Activated T-helper 1 cell treated with anti-CD3 and anti-CD28 coated beads, Interleukin-2, amount 50 U/mL, for 16 hours (primary cell): ENCODE measurements around the gene PLA2G4E.

Source experiments
- DNase-seq, 2 donors: peaks; one replicate each; pipeline ENCODE4 v3.0.0-alpha.2; 2020; ENCODE audit warnings: low read depth in 1 of 2, low spot score in 1 of 2

PLA2G4E gene

DNA sequence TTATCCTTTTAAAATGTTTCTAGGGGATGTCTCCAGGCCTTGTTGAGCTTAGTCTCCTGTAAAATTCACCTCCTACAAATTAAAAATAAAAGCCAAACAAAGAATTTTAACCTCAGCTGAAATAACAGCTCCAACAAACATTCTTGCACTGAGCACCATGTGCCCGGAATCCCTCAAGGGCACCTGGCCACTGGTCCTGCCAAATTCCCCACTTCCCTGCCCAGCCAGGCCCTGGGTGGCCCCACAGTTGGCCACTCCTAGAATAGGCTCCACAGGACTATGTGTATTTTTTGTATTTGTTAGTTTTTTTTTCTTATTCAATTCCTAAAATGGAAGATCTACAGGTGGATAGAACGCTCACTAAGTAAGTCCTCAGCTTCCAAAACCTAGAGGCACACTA lies 33.1 kb upstream of the PLA2G4E start:
- DNase-seq, result no peak

DNA sequence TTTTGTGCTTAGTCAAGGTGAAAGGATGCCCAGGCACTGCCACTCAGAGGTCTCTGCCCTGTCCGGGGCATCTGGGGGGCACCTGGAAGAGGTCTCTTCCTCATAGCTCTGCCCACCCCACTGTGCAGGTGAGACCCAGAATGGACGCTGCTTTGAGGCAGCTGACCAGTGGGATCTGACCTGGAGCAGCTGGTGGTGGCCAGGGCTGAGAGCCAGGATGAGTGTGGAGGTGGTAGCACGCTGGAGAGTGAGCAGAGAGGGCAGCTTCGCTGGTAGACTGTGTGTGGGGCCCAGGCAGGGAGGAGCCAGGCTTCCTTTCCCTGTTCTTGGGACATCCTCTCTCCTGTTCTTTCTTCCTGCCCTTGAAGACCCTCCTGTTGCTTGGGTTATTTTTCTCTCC lies 32.2 kb upstream of the PLA2G4E start:
- no peak for DNase-seq

DNA sequence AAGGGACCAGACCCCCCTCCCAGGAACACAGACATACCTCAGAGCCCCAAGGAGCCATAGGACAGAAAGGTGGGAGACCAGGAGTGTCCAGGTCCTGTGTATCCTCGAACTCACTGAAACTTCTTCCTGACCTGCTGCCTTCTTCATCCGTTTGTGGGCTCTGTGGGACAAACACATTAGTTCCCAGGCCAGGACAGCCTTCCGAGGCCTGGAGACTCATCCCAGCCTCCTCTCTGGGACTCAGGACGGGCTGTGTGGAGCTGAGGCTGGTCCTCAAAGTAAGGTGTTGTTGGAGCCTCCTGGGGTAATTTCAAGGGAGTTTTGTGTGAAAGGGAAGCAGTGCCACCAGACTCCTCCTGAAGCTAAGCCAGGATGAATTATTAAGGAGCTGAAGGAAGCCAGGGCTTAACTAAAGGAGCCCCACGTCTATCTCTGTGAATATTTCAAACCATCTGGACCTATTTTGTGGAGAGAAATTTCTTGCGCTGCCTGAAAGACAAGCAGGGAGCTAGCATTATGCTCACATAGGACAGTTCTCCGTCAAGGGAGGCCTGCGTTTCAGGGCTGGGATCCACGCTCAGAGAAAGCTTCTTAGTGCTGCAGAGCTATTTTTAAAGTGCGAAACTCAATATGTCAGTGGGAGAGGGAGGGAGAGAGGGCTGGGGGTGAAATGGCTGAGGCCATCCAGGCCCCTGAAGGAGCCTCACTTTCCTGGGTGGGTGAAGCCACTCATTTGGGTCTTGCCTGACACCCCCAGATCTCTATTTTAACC lies 29.8 kb upstream of the PLA2G4E start:
- DNase-seq, result no peak

DNA sequence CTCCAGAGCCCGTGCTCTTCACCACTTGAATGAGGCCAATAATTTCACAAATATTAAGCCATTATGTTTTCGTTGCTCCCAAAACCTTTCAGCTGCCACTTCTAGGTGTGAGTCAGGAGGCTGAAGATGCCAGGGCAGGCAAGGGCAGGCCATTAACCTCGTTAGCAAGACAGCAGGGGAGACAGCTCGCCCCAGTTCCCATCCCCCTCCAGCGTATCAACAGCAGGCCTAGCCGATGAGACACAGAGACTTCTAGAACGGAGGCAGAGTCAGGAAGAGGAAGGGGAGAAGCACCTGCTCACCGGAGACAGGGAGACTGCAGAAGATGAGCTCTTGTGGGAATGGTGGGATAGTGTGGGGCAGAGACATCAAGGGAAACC lies 28.0 kb upstream of the PLA2G4E start:
- DNase-seq, result no peak

- no peak for DNase-seq
These were observed 27.4 kb upstream of the PLA2G4E start for GRCh38 chr15:42048080-42048820.

- no peak for DNase-seq
These were observed 25.8 kb upstream of the PLA2G4E start for GRCh38 chr15:42046597-42046996.

GRCh38 chr15:42045211-42045615 lies 24.4 kb upstream of the PLA2G4E start:
- DNase-seq, result no peak

DNA sequence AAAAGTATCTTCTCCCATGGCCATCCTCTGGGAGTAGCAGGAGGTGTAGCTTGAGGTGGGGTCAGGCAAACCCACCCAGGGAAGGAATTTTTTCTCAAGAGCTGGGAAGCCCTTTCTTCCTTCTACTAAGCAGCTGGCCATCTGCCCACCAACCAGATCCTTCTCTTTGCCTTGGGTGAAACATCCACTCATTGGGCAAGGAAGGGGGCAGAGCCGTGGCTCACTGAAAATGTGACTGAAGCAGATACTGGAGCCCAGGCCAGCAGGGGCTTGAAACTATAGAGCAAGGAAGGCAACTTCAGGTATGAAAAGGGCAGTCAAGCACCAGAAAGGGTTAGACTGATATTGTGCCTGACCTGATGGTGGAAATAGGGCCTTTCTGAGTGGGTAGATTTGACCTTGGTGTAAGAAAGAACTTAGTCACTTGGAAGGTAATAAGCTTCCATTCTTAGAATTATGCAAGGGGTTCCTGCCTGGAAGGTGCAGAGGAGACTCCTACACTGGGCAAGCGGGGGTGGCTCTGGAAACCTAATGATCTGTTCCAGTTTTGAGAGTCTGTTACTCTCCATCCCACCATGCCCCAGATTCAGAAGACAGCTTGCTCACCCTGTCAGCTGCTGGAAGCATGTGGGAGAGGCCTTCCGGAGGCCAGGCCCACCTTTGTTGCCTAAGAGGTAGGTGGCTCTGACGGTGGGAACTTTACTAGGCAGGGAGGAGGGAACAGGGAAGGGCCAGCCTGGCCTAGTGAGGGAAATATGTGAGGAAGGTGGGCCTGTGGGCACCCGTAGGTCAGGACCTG lies 22.0 kb upstream of the PLA2G4E start:
- DNase-seq, result no peak

GRCh38 chr15:42038401-42038800 lies 17.6 kb upstream of the PLA2G4E start:
- DNase-seq, result no peak

DNA sequence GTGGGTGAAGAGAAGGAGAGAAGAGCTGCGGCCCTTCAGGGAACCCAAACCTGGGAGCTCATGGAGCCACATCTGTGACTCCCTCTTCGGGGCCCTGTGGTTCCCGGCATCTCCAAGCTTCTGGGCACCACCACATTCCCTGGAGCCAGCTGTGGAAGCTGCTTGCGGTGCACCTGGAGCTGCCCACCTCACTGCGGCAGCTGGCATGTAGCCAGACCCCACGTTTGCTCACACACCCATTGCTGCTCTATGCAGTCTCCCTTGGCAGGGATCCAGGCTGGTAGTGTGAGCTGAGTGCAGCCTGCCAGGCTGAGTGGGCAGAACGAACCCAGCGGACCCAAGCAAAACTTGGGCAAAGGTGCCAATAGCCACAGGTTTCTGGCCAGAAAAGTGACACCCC lies 16.8 kb upstream of the PLA2G4E start:
- DNase-seq, result no peak

DNA sequence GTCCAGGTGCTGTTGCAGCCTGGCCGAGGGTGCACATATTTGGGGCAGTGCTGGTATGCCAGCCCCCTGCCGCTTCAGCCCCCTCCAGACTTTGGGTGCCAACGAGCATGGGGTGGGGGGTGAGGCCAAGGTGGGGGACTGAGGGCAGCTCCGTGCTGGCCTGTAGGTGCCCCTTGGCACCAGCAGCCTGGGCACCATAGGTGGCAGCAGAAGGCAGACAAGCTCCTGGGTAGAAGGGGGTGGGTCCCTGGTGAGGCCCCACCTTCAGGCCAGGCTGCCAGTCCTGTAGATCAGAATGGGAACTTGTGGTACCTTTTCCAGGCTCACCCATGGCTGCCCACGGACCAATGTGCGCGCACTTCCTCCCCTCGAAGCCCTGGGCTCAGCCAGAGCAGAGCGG lies 16.1 kb upstream of the PLA2G4E start:
- no peak for DNase-seq

DNA sequence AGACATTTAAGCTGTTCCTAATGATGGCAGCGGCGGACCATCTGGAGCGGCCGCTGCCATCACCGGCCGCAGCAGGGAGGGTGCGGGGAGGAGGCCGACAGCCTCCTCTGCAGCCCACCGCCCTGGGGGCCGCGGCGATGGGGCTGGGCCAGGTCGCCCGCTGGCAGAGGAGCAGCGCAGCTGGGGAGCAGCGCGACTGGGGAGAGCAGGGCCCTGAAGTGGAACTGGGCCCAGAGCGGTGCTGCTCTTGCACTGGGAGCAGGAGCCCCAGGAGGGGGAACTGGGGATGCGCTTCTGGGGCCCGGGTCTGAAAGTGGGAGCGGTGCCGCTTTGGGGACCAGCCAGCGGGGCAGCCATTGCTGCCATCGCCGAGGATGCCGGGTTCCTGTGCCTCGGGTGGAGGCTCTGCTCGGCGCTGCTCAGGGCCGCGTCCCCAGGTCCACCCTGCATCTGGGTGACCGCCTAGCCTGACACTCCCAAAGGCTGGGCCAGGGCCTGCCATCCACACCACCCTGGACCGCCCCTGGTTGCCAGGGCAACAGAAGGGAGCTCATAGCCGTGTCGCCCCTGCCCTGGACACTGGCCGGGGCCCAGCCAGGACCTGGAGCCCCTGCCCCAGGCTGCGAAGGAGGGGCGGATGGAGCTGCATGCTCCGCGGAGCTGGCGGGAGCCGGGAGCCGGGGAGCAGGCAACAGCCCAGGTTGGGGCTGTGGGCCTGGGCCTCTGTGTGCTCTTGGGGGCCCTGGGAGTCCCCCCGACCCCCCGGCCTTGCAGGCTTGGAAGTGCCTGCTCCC lies 15.5 kb upstream of the PLA2G4E start:
- DNase-seq, result no peak

GRCh38 chr15:42035435-42035761 lies 14.6 kb upstream of the PLA2G4E start:
- DNase-seq, result no peak

- DNase-seq, result no peak
These were observed 14.0 kb upstream of the PLA2G4E start for GRCh38 chr15:42034628-42035434.

GRCh38 chr15:42033214-42033873 lies 12.5 kb upstream of the PLA2G4E start:
- DNase-seq, result no peak

GRCh38 chr15:42032376-42033213 lies 11.8 kb upstream of the PLA2G4E start:
- no peak for DNase-seq

- DNase-seq, result no peak
These were observed 10.5 kb upstream of the PLA2G4E start for GRCh38 chr15:42031198-42031915.

DNA sequence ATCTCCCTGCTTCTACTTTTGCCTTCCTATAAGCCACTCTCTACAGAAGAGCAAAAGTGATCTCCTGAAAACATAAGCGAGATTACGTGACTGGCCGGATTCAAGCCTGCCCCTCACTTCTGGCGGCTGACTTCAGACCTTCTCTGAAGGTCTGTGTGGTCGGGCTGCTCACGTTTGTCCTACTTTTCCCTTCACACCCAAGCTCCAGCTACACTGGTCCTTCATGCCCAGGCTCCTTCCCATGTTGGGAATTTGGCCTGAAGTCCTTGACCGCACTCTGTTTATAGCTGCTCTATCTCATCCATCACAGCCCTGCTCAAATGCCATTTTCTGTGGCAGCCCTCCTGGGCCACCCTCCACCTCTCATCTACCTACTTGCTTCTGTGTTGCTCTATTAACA lies 6.7 kb upstream of the PLA2G4E start:
- no peak for DNase-seq
